H9 (cell line): ENCODE results near the gene L3HYPDH. TPM values are rescaled to one million over a fixed set of nuclear protein-coding genes. Genes with fewer than 3 reads are reported as not detected.

Experiments
- DNase-seq: peaks from one replicate; pipeline ENCODE4 v3.0.0-alpha.2; 2017
- H2AFZ ChIP-seq: one replicate; pipeline ENCODE4 v1.6.1; 2013; ENCODE audit warnings: mild to moderate bottlenecking, low read length, control low read depth, moderate library complexity
- H2AK5ac ChIP-seq: 2 replicates; pipeline ENCODE4 v1.6.1; 2013; ENCODE audit warnings: low read length, control low read depth, mixed read lengths; ENCODE audit not compliant: insufficient read length
- H2BK120ac ChIP-seq: one replicate; pipeline ENCODE4 v1.6.1; 2013; ENCODE audit warnings: low read depth, mild to moderate bottlenecking, low read length, control low read depth, inconsistent platforms; ENCODE audit not compliant: poor library complexity, severe bottlenecking
- H2BK12ac ChIP-seq: 2 replicates; pipeline ENCODE4 v1.6.1; 2013; ENCODE audit warnings: low read length, control low read depth, mixed read lengths, low read depth; ENCODE audit not compliant: insufficient read length
- H2BK15ac ChIP-seq: 2 replicates; pipeline ENCODE4 v1.6.1; 2013; ENCODE audit warnings: low read depth, low read length, control low read depth
- H2BK20ac ChIP-seq: one replicate; pipeline ENCODE4 v1.6.1; 2013; ENCODE audit warnings: low read depth, mild to moderate bottlenecking, low read length, control low read depth, inconsistent platforms; ENCODE audit not compliant: poor library complexity, severe bottlenecking
- H2BK5ac ChIP-seq: 2 replicates; pipeline ENCODE4 v1.6.1; 2013; ENCODE audit warnings: low read length, control low read depth, mixed read lengths; ENCODE audit not compliant: insufficient read length
- H3K14ac ChIP-seq: 2 replicates; pipeline ENCODE4 v1.6.1; 2013; ENCODE audit warnings: low read length, control low read depth; ENCODE audit not compliant: insufficient read depth
- H3K18ac ChIP-seq: 2 replicates; pipeline ENCODE4 v1.6.1; 2013; ENCODE audit warnings: low read depth, mild to moderate bottlenecking, mixed read lengths, low read length, control low read depth; ENCODE audit not compliant: insufficient read length
- H3K23ac ChIP-seq: 2 replicates; pipeline ENCODE4 v1.6.1; 2013; ENCODE audit warnings: low read length, control low read depth, mixed read lengths, low read depth; ENCODE audit not compliant: insufficient read length
- H3K23me2 ChIP-seq: 2 replicates; pipeline ENCODE4 v1.6.1; 2013; ENCODE audit warnings: low read depth, mild to moderate bottlenecking, mixed read lengths, low read length, control low read depth; ENCODE audit not compliant: insufficient read length, poor library complexity, severe bottlenecking
- H3K27ac ChIP-seq: 2 replicates; pipeline ENCODE4 v1.5.1; 2013; ENCODE audit warnings: low read length, control low read depth, mixed read lengths, low read depth; ENCODE audit not compliant: insufficient read length
- H3K27me3 ChIP-seq: 2 replicates; pipeline ENCODE4 v1.6.1; 2013; ENCODE audit warnings: low read length, control low read depth, inconsistent platforms; ENCODE audit not compliant: insufficient read depth
- H3K4ac ChIP-seq: 2 replicates; pipeline ENCODE4 v1.6.1; 2013; ENCODE audit warnings: low read depth, mild to moderate bottlenecking, control low read depth, inconsistent platforms, low read length, moderate library complexity
- H3K4me1 ChIP-seq: 2 replicates; pipeline ENCODE4 v1.6.1; 2013; ENCODE audit warnings: low read length, control low read depth, inconsistent platforms; ENCODE audit not compliant: insufficient read depth
- H3K4me2 ChIP-seq: 2 replicates; pipeline ENCODE4 v1.6.1; 2013; ENCODE audit warnings: low read length, control low read depth, mixed read lengths; ENCODE audit not compliant: insufficient read length, insufficient read depth
- H3K56ac ChIP-seq: 2 replicates; pipeline ENCODE4 v1.6.1; 2013; ENCODE audit warnings: low read depth, mild to moderate bottlenecking, mixed read lengths, low read length, control low read depth; ENCODE audit not compliant: insufficient read length
- H3K79me1 ChIP-seq: 2 replicates; pipeline ENCODE4 v1.6.1; 2013; ENCODE audit warnings: low read depth, mild to moderate bottlenecking, moderate library complexity, low read length, control low read depth, inconsistent platforms; ENCODE audit not compliant: insufficient read depth, poor library complexity, severe bottlenecking
- H3K79me2 ChIP-seq: 2 replicates; pipeline ENCODE4 v1.6.1; 2013; ENCODE audit warnings: low read length, control low read depth, inconsistent platforms; ENCODE audit not compliant: insufficient read depth
- H3K9ac ChIP-seq: 2 replicates; pipeline ENCODE4 v1.6.1; 2013; ENCODE audit warnings: low read length, control low read depth, mixed read lengths; ENCODE audit not compliant: insufficient read length; ENCODE audit errors: extremely low read depth
- H3K9me3 ChIP-seq: one replicate; pipeline ENCODE4 v1.6.1; 2013; ENCODE audit warnings: low read depth, low read length, inconsistent platforms; ENCODE audit not compliant: control insufficient read depth
- H3T11ph ChIP-seq: one replicate; pipeline ENCODE4 v1.6.1; 2013; ENCODE audit warnings: mild to moderate bottlenecking, low read length, control low read depth, inconsistent platforms
- H4K20me1 ChIP-seq: one replicate; pipeline ENCODE4 v1.6.1; 2013; ENCODE audit not compliant: control insufficient read depth, insufficient read length, insufficient read depth
- H4K5ac ChIP-seq: 2 replicates; pipeline ENCODE4 v1.6.1; 2013; ENCODE audit warnings: low read depth, mild to moderate bottlenecking, mixed read lengths, low read length, control low read depth; ENCODE audit not compliant: insufficient read length
- H4K8ac ChIP-seq: replicated peaks from 2 replicates; pipeline ENCODE4 v1.6.1; 2013; ENCODE audit warnings: low read length, control low read depth, mixed read lengths, low read depth; ENCODE audit not compliant: insufficient read length
- H4K91ac ChIP-seq: 2 replicates; pipeline ENCODE4 v1.6.1; 2013; ENCODE audit warnings: low read depth, mild to moderate bottlenecking, moderate library complexity, mixed read lengths, low read length, control low read depth; ENCODE audit not compliant: insufficient read length
- H3K27ac Mint-ChIP-seq, 3 experiments: 2 replicates in 2 of 3; 3 replicates in 1 of 3; pipeline ENCODE4 v1.8.0; 2020 to 2021; ENCODE audit warnings: mixed read lengths in 3 of 3, mild to moderate bottlenecking in 1 of 3, moderate library complexity in 1 of 3
- H3K27me3 Mint-ChIP-seq: 2 replicates; pipeline ENCODE4 v1.8.0; 2021; ENCODE audit warnings: low read depth, mild to moderate bottlenecking, moderate library complexity, mixed read lengths
- H3K36me3 Mint-ChIP-seq, 3 experiments: 2 replicates in 2 of 3; 3 replicates in 1 of 3; pipeline ENCODE4 v1.8.0; 2020 to 2021; ENCODE audit warnings: low read depth in 3 of 3, mixed read lengths in 3 of 3; ENCODE audit not compliant: insufficient read depth in 1 of 3
- H3K4me1 Mint-ChIP-seq, 2 experiments: 2 replicates each; pipeline ENCODE4 v1.8.0; 2020; ENCODE audit warnings: mixed read lengths in 2 of 2
- H3K4me3 Mint-ChIP-seq, 2 experiments: 2 replicates in 1 of 2; 3 replicates in 1 of 2; pipeline ENCODE4 v1.8.0; 2020 to 2021; ENCODE audit warnings: mild to moderate bottlenecking in 2 of 2, mixed read lengths in 2 of 2, moderate library complexity in 1 of 2
- H3K9me3 Mint-ChIP-seq, 2 experiments: 2 replicates in 1 of 2; 3 replicates in 1 of 2; pipeline ENCODE4 v1.8.0; 2020; ENCODE audit warnings: mild to moderate bottlenecking in 2 of 2, mixed read lengths in 2 of 2, moderate library complexity in 1 of 2
- WGBS: extraction: QIAGEN DNeasy Blood & Tissue Kit; methylation state at CpG from one replicate; pipeline ENCODE4 v1.1.7; 2013; ENCODE audit warnings: missing lambda C conversion rate, low lambda C conversion rate, mixed read lengths; ENCODE audit not compliant: insufficient read length; ENCODE audit errors: extremely low coverage; 5-methylcytosine and 5-hydroxymethylcytosine counted together
- total RNA-seq: library from RNA; stranded (reverse); gene quantifications from 2 replicates; pipeline ENCODE4 v1.2.1, GENCODE V29; 2021
- TF ChIP-seq, protein P1 (sequence below): fragments of 200-600 bp; sonication (generic); conservative IDR thresholded peaks from 3 replicates; pipeline ENCODE4 v1.8.0; 2021; ENCODE audit warnings: antibody characterized with exemption, mild to moderate bottlenecking

Gene L3HYPDH
- total RNA-seq, 1 experiment from 2014 or later, result 15.7 TPM

GRCh38 chr14:59510001-59510400 is 25.8 kb upstream of the L3HYPDH start:
- no peak overlapping the region for H2AFZ ChIP-seq
- H3K4me1 Mint-ChIP-seq, result peaks cover 17 to 18% of the 10 kb centered on the region in 2 experiments
- WGBS, result no CpG with 5 or more reads among the region's 2 CpGs
- H3K18ac ChIP-seq, result no peak overlapping the region
- no peak overlapping the region for H3K27ac ChIP-seq
- no peaks in the 10 kb centered on the region for H3K23me2 ChIP-seq
- no peak overlapping the region for H2BK15ac ChIP-seq
- H3K9ac ChIP-seq, result no peak overlapping the region
- H4K5ac ChIP-seq, result no peak overlapping the region
- peaks cover 13 to 23% of the 10 kb centered on the region in 2 experiments for H3K9me3 Mint-ChIP-seq
- no peak overlapping the region for H3T11ph ChIP-seq
- H3K4me2 ChIP-seq, result no peak overlapping the region
- H2BK20ac ChIP-seq, result no peak overlapping the region
- no peaks in the 10 kb centered on the region for H3K9me3 ChIP-seq
- H2BK12ac ChIP-seq, result no peak overlapping the region
- no peaks in the 10 kb centered on the region for H3K79me2 ChIP-seq
- H3K27me3 Mint-ChIP-seq, result peaks cover 3% of the 10 kb centered on the region; the same call in 1 of the 2 replicates
- H3K4me3 Mint-ChIP-seq, result no peak overlapping the region
- no peaks in the 10 kb centered on the region for H4K20me1 ChIP-seq
- H2AK5ac ChIP-seq, result no peak overlapping the region
- no peaks in the 10 kb centered on the region for H3K4me1 ChIP-seq
- H3K56ac ChIP-seq, result no peak overlapping the region
- H4K8ac ChIP-seq, result no peak overlapping the region
- DNase-seq, result no peak
- H3K79me1 ChIP-seq, result no peaks in the 10 kb centered on the region
- no peak overlapping the region for H2BK120ac ChIP-seq
- peaks cover 3 to 23% (median 15%) of the 10 kb centered on the region in 3 experiments for H3K36me3 Mint-ChIP-seq
- no peak overlapping the region for H3K14ac ChIP-seq
- H2BK5ac ChIP-seq, result no peak overlapping the region
- H4K91ac ChIP-seq, result no peak overlapping the region
- TF ChIP-seq, protein P1, sequence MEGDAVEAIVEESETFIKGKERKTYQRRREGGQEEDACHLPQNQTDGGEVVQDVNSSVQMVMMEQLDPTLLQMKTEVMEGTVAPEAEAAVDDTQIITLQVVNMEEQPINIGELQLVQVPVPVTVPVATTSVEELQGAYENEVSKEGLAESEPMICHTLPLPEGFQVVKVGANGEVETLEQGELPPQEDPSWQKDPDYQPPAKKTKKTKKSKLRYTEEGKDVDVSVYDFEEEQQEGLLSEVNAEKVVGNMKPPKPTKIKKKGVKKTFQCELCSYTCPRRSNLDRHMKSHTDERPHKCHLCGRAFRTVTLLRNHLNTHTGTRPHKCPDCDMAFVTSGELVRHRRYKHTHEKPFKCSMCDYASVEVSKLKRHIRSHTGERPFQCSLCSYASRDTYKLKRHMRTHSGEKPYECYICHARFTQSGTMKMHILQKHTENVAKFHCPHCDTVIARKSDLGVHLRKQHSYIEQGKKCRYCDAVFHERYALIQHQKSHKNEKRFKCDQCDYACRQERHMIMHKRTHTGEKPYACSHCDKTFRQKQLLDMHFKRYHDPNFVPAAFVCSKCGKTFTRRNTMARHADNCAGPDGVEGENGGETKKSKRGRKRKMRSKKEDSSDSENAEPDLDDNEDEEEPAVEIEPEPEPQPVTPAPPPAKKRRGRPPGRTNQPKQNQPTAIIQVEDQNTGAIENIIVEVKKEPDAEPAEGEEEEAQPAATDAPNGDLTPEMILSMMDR, result no peak
- H3K4ac ChIP-seq, result no peak overlapping the region
- H3K27ac Mint-ChIP-seq, result no peak overlapping the region
- no peak overlapping the region for H3K23ac ChIP-seq
- H3K27me3 ChIP-seq, result no peaks in the 10 kb centered on the region
